K562 (cell line): ENCODE results near the gene AFDN. TPM values are rescaled to one million over a fixed set of nuclear protein-coding genes. Genes with fewer than 3 reads are reported as not detected.

Experiments
- HDAC3 ChIP-seq: fragments of 450-650 bp; IDR thresholded peaks from 2 replicates; pipeline ENCODE4 v1.6.1; 2018; ENCODE audit warnings: borderline replicate concordance, mild to moderate bottlenecking, moderate library complexity; ENCODE audit not compliant: partially characterized antibody
- MCM2 ChIP-seq: fragments of 450-650 bp; IDR thresholded peaks from 2 replicates; pipeline ENCODE4 v1.6.1; 2017; ENCODE audit warnings: low read depth, mild to moderate bottlenecking
- MLLT1 ChIP-seq, 2 experiments: fragments of 450-650 bp; IDR thresholded peaks; 2 replicates each; pipeline ENCODE4 v1.6.1; 2016
- MTF1 ChIP-seq: fragments of 250-450 bp; sonication (Bioruptor Pico); IDR thresholded peaks from 2 replicates; pipeline ENCODE4 v1.9.0; 2021; ENCODE audit warnings: moderate library complexity, mild to moderate bottlenecking, inconsistent platforms, borderline replicate concordance
- MXD1 ChIP-seq: fragments of 250-450 bp; sonication (Bioruptor Pico); IDR thresholded peaks from 2 replicates; pipeline ENCODE4 v1.8.0; 2021; ENCODE audit warnings: borderline replicate concordance, mild to moderate bottlenecking, moderate library complexity; ENCODE audit not compliant: poor library complexity, severe bottlenecking
- POLR2H ChIP-seq: IDR thresholded peaks from 2 replicates; pipeline ENCODE4 v1.6.1; 2016; ENCODE audit warnings: missing genetic modification characterization, low read depth, mild to moderate bottlenecking, control low read depth, missing compliant biosample characterization, moderate library complexity
- PRMT5 ChIP-seq: sonication (generic); formaldehyde crosslinking; IDR thresholded peaks from 2 replicates; pipeline ENCODE4 v1.5.0; 2020; ENCODE audit warnings: missing genetic modification reagents
- SMAD3 ChIP-seq: fragments of 450-650 bp; formaldehyde crosslinking; conservative IDR thresholded peaks from 2 replicates; pipeline ENCODE4 v1.4.0; 2020; ENCODE audit warnings: mild to moderate bottlenecking
- TAL1 ChIP-seq: fragments of 450-650 bp; IDR thresholded peaks from 2 replicates; pipeline ENCODE4 v1.6.1; 2016; ENCODE audit warnings: mild to moderate bottlenecking
- THRB ChIP-seq: fragments of 450-650 bp; formaldehyde crosslinking; conservative IDR thresholded peaks from 2 replicates; pipeline ENCODE4 v1.4.0; 2022; ENCODE audit warnings: mild to moderate bottlenecking, missing genetic modification characterization
- ZNF354B ChIP-seq: fragments of 250-450 bp; sonication (Bioruptor Pico); IDR thresholded peaks from 2 replicates; pipeline ENCODE4 v1.4.0; 2020
- ZNF512 ChIP-seq: IDR thresholded peaks from 2 replicates; pipeline ENCODE4 v1.6.1; 2016; ENCODE audit warnings: missing genetic modification characterization, missing compliant biosample characterization
- ZNF592 ChIP-seq: fragments of 450-650 bp; IDR thresholded peaks from 2 replicates; pipeline ENCODE4 v1.6.1; 2017; ENCODE audit warnings: antibody characterized with exemption, mild to moderate bottlenecking
- ZNF639 ChIP-seq, 2 experiments: fragments of 200-800 bp in 1 of 2; sonication (Bioruptor generic) in 1 of 2; sonication (generic) in 1 of 2; formaldehyde crosslinking in 1 of 2; IDR thresholded peaks in 1 of 2; conservative IDR thresholded peaks in 1 of 2; 2 replicates each; pipeline versions ENCODE4 v1.5.0 to v1.6.1; 2016 to 2020; ENCODE audit warnings: missing compliant biosample characterization in 1 of 2, missing genetic modification characterization in 1 of 2, missing genetic modification reagents in 1 of 2
- ZNF76 ChIP-seq: fragments of 250-450 bp; sonication (Bioruptor Pico); IDR thresholded peaks from 2 replicates; pipeline ENCODE4 v1.4.0; 2020; ENCODE audit warnings: mild to moderate bottlenecking, moderate library complexity, borderline replicate concordance
- polyA plus RNA-seq, 8 experiments: library from polyadenylated mRNA; depleted of rRNA in 4 of 8; stranded (reverse) in 5 of 8; unstranded in 3 of 8; fragments of >200 nt; fragmentation: Nextera tagmentation in 2 of 8; fragmentation: Illumina TruSeq in 1 of 8; extraction: Ambion mirVana in 2 of 8; extraction: Trizol in 1 of 8; gene quantifications; 2 replicates each; pipeline versions ENCODE4 v1.2.1 to v1.2.3, GENCODE V29; 2011 to 2014; ENCODE audit warnings: inconsistent platforms in 1 of 8, missing spikeins in 1 of 8
- total RNA-seq, 7 experiments: library from RNA; depleted of rRNA in 6 of 7; stranded (reverse); fragments of >200 nt in 6 of 7; fragmentation: Illumina TruSeq in 2 of 7; extraction: Trizol in 2 of 7; gene quantifications; 2 replicates each; pipeline versions ENCODE4 v1.2.1 to v1.2.3, GENCODE V29; 2011 to 2021; ENCODE audit warnings: low replicate concordance in 1 of 7

The AFDN gene
- total and polyA plus RNA-seq, 9 of the 15 experiments (the other 6 are each of a cell fraction or from before 2014, with no cell fraction given) = 7.2 to 129 (median 105) TPM

GRCh38 chr6:167825332-167826229, 1.1 kb upstream of the AFDN start (continued):
- TF ChIP-seq ZNF639 (CRISPR knock-in tag; conservative IDR thresholded peaks at IDR 0.05 in 1 of 2, IDR thresholded peaks at IDR 0.05 in 1 of 2) = peak in 1 of 2 experiments; percentile 67; a peak in 2 of 4 replicates
- TF ChIP-seq HDAC3 = no peak
- TF ChIP-seq SMAD3 (CRISPR knock-in tag) = no peak
- no peak for TF ChIP-seq MLLT1 (IDR thresholded peaks at IDR 0.05)
- no peak for TF ChIP-seq MCM2
- TF ChIP-seq ZNF512 (tag) = no peak
- no peak for TF ChIP-seq MXD1
- TF ChIP-seq MTF1 (CRISPR knock-in tag) = no peak
- TF ChIP-seq ZNF354B (CRISPR knock-in tag) = no peak
- 0 out of 2 replicates have a peak, but pooled peaks have one; percentile 4 for TF ChIP-seq ZNF76 (CRISPR knock-in tag)
- no peak for TF ChIP-seq POLR2H
- TF ChIP-seq ZNF592 = 0 out of 2 replicates have a peak, but pooled peaks have one; percentile 24
- TF ChIP-seq TAL1 = no peak
- TF ChIP-seq PRMT5 (CRISPR knock-in tag) = no peak
- TF ChIP-seq THRB (CRISPR knock-in tag) = no peak
